ENCODE measurements around the gene SIRPA.

The SIRPA gene

DNA sequence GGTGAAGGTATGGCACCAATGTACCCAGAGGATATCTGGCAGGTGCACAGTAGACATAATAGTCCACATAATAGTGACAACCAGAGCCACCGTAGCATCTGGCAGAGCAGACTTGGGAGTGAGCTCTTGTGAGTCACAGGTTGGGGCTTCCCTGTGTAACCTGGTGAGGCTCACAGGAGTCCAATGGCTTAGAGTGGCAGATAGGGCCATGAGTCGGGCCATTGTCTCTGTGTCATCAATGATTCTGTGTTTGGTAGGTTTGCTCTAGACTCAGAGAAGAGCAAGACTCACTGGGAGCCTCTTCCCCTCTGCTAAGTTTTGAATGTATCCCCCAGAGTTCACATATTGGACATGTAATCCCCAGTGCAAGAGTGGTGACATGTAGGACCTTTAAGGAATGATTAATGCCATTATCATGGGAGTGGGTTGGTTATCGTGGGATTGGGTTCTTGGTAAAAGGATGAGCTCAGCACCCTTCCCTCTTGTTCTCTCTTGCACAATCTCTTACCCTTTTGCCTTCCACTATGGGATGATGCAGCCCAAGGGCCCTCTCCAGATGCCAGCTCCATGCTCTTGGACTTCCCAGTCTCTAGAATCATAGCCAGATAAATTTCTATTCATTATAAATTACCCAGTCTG, 22.6 kb upstream of the SIRPA start:
- Mint-ChIP-seq H3K27ac (ENCODE audit: low read depth) (no peak overlapping the region), H3K4me3 (no peak overlapping the region), H3K9me3 (no peaks in the 10 kb centered on the region), H3K36me3 (ENCODE audit: insufficient read depth) (no peaks in the 10 kb centered on the region), H3K27me3 (peaks cover 44% of the 10 kb centered on the region), H3K4me1 (no peaks in the 10 kb centered on the region)
- no peak for ATAC-seq (replicated peaks; ENCODE audit: extremely low read depth, poor library complexity, severe bottlenecking)
- DNase-seq (ENCODE audit: low spot score in 2 of 2): no peak

DNA sequence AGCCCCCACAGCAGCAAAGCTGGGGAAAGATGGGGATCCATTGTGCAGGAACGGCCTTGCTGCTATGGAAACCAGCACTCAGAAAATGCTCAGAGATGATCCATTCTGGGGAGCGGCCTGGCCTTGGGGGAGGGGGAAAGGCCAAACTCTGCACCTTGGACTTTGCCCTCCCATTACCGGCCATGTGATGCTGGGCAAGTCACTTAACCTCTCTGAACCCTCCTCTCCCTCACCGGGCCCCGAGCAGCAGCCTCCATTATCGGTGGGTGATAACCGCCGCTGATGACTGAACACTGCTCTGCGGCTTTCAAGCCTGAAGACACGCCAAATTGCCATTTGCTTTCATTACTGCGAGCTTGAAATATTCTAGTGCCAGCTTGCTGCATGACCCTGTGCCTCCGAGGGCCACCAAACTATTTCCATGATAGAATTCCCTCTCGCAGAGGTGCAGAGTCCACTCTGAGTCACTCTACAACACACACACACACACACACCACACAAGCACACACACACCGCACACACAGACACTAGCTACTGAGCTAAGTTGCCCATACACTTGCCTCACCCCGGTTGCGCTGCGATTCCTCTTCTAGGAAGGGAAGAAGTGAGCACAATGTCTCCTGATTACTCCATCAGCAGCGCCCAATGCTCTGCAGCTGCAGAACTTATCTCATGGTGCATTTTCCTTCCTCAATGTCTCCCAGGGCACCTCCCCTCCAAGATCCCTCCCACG, 20.6 kb upstream of the SIRPA start:
- no peak overlapping the region for H3K27ac Mint-ChIP-seq (ENCODE audit: low read depth)
- peaks cover 23% of the 10 kb centered on the region for H3K27me3 Mint-ChIP-seq
- no peak overlapping the region for H3K4me3 Mint-ChIP-seq
- H3K9me3 Mint-ChIP-seq: no peaks in the 10 kb centered on the region
- no peaks in the 10 kb centered on the region for H3K4me1 Mint-ChIP-seq
- DNase-seq (ENCODE audit: low spot score in 2 of 2) (no peak), ATAC-seq (replicated peaks; ENCODE audit: extremely low read depth, poor library complexity, severe bottlenecking) (no peak)
- H3K36me3 Mint-ChIP-seq (ENCODE audit: insufficient read depth): no peaks in the 10 kb centered on the region

DNA sequence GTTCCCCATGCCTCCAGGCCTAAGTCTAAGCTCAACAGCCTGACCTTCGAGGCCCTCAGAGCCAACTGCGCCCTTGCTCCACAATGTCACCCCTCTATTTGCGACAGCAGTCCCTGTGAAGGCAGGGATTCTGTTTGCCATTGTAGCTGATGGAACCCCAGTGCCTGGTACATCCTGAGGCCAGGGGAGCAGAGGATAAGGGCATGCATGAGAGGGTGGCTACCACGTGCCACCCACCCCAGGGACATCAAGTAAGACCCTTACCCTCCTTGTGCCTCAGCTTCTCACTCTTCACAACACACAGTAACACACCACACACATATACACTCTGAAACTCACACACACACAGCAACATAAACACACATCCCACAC, 20.0 kb upstream of the SIRPA start:
- no peak for ATAC-seq (replicated peaks; ENCODE audit: extremely low read depth, poor library complexity, severe bottlenecking)
- no peak for DNase-seq (ENCODE audit: low spot score in 2 of 2)
- Mint-ChIP-seq H3K4me1 (no peaks in the 10 kb centered on the region), H3K36me3 (ENCODE audit: insufficient read depth) (no peaks in the 10 kb centered on the region), H3K27ac (ENCODE audit: low read depth) (no peak overlapping the region), H3K4me3 (no peak overlapping the region), H3K27me3 (peaks cover 19% of the 10 kb centered on the region), H3K9me3 (no peaks in the 10 kb centered on the region)

- Mint-ChIP-seq H3K4me3 (no peak overlapping the region), H3K9me3 (no peaks in the 10 kb centered on the region), H3K27ac (ENCODE audit: low read depth) (no peak overlapping the region), H3K4me1 (no peaks in the 10 kb centered on the region), H3K27me3 (peaks cover 19% of the 10 kb centered on the region), H3K36me3 (ENCODE audit: insufficient read depth) (no peaks in the 10 kb centered on the region)
- DNase-seq (ENCODE audit: low spot score in 2 of 2) (no peak), ATAC-seq (replicated peaks; ENCODE audit: extremely low read depth, poor library complexity, severe bottlenecking) (no peak)
These were observed 19.4 kb upstream of the SIRPA start for GRCh38 chr20:1875762-1876161.

DNA sequence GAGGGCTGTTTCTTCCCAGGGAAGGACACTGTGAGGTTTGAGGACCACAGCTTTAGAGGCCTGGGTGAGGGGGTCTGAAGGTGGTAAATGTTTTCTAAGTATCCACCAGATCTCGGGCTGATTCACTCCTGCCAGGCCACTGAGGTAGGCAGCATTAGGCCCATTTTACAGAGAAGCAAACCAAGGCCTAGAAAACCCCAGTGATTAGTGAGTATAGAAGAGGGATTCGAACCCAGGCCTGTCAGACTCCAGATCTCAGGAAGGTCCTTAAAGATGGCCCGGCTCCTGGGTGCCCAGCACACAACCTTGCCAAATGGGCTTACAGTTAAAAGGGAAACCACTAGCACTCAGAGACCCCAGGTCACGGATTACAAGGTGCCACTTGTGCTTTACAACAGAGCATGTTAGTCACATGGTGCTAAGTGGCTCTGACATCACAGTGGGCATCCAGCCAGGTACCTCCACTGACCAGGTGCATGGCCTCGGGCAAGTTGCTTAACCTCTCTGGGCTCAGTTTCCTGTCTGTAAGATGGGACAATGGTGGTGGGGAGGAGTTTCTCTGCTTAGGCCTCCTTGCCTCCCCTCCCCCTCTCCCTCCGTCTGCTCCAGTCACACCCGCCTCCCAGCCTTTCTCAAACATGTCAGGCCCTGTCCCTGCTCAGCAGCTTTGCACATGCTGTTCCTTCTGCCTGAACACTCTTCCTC, 18.8 kb upstream of the SIRPA start:
- Mint-ChIP-seq H3K36me3 (ENCODE audit: insufficient read depth) (no peaks in the 10 kb centered on the region), H3K27me3 (peaks cover 18% of the 10 kb centered on the region), H3K27ac (ENCODE audit: low read depth) (no peak overlapping the region), H3K4me1 (no peaks in the 10 kb centered on the region), H3K9me3 (no peaks in the 10 kb centered on the region), H3K4me3 (no peak overlapping the region)
- DNase-seq (ENCODE audit: low spot score in 2 of 2) (no peak), ATAC-seq (replicated peaks; ENCODE audit: extremely low read depth, poor library complexity, severe bottlenecking) (no peak)

- no peaks in the 10 kb centered on the region for H3K4me1 Mint-ChIP-seq
- no peaks in the 10 kb centered on the region for H3K36me3 Mint-ChIP-seq (ENCODE audit: insufficient read depth)
- H3K27me3 Mint-ChIP-seq: peaks cover 19% of the 10 kb centered on the region
- DNase-seq (ENCODE audit: low spot score in 2 of 2) (no peak), ATAC-seq (replicated peaks; ENCODE audit: extremely low read depth, poor library complexity, severe bottlenecking) (no peak)
- no peak overlapping the region for H3K27ac Mint-ChIP-seq (ENCODE audit: low read depth)
- H3K9me3 Mint-ChIP-seq: no peaks in the 10 kb centered on the region
- no peak overlapping the region for H3K4me3 Mint-ChIP-seq
These were observed 18.1 kb upstream of the SIRPA start for GRCh38 chr20:1876975-1877608.

GRCh38 chr20:1877609-1878200, 17.5 kb upstream of the SIRPA start:
- DNase-seq (ENCODE audit: low spot score in 2 of 2) (no peak), ATAC-seq (replicated peaks; ENCODE audit: extremely low read depth, poor library complexity, severe bottlenecking) (no peak)
- Mint-ChIP-seq H3K9me3 (no peaks in the 10 kb centered on the region), H3K36me3 (ENCODE audit: insufficient read depth) (no peaks in the 10 kb centered on the region), H3K27me3 (peaks cover 21% of the 10 kb centered on the region), H3K4me1 (no peaks in the 10 kb centered on the region), H3K4me3 (no peak overlapping the region), H3K27ac (ENCODE audit: low read depth) (no peak overlapping the region)

GRCh38 chr20:1879369-1879768, 15.8 kb upstream of the SIRPA start:
- ATAC-seq (replicated peaks; ENCODE audit: extremely low read depth, poor library complexity, severe bottlenecking) (no peak), DNase-seq (ENCODE audit: low spot score in 2 of 2) (no peak)
- Mint-ChIP-seq H3K27me3 (peaks cover 28% of the 10 kb centered on the region), H3K27ac (ENCODE audit: low read depth) (no peak overlapping the region), H3K4me1 (no peaks in the 10 kb centered on the region), H3K4me3 (no peak overlapping the region), H3K9me3 (no peaks in the 10 kb centered on the region), H3K36me3 (ENCODE audit: insufficient read depth) (no peaks in the 10 kb centered on the region)

GRCh38 chr20:1879934-1880333, 15.3 kb upstream of the SIRPA start:
- Mint-ChIP-seq H3K9me3 (no peaks in the 10 kb centered on the region), H3K4me3 (no peak overlapping the region), H3K27ac (ENCODE audit: low read depth) (no peak overlapping the region), H3K4me1 (no peaks in the 10 kb centered on the region), H3K27me3 (peaks cover 32% of the 10 kb centered on the region), H3K36me3 (ENCODE audit: insufficient read depth) (no peaks in the 10 kb centered on the region)
- ATAC-seq (replicated peaks; ENCODE audit: extremely low read depth, poor library complexity, severe bottlenecking): no peak
- no peak for DNase-seq (ENCODE audit: low spot score in 2 of 2)

DNA sequence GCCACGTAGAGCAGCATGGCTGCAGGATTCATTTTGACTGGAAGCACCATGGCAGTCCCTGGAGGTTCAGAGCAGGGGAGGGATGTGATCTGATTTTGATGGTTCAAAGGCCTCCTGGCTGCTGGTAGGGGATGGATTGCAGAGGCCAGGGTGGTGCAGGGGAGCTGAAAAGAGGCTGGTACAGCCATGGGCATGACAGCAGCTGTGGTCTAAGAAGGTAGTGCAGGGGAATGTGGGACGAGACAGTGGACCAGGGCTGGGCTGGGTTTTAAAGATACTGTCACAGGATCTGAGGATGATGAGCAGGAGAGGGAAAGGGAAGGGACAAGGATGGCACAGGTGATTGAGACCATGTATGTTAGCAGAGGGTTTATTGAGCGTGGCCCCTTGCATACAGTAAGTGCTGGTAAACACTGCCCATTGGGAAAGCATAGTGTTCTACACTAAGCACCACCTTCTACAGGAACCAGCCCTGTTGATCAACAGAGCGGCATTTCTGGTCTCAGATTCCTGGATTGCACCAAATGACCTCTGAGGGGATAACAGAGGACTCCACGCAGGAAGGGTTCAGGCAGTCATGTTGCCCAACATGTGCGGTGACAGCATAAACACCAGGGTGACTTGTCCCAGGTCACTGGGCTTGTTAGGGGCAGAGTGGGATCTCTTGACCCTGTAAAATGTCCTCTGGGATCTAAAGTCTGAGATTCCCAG, 14.5 kb upstream of the SIRPA start:
- ATAC-seq (replicated peaks; ENCODE audit: extremely low read depth, poor library complexity, severe bottlenecking): no peak
- Mint-ChIP-seq H3K9me3 (no peaks in the 10 kb centered on the region), H3K27me3 (peaks cover 33% of the 10 kb centered on the region)

DNA sequence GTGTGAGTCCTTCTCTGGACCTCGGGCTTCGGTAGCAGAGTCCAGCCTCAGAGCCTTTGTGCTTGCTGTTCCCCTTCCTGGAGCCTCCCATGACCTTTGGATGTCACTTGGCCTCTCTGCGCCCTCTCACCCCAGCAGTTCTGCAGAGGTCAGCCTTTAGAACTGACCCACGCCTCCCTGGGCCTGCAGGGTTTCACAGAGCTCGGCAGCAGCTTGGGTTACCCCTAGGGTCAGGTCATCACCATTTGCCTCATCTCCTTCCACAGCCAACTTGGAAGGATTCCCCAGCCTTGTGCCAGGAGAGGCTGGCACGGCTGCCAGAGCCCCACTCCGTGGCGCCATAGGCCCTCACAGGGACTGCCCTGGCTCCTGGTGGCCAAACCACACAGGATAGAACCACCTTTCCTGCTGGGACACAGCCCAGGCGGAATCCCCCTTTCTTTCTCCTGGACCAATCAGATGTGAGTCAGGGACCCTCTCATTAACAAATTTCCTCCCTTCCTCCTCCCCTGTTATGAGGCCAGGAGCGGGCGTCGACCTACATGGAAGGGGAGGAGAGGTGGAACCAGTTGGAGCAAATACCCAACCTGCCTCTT, 13.9 kb upstream of the SIRPA start:
- no peaks in the 10 kb centered on the region for H3K9me3 Mint-ChIP-seq
- no peak overlapping the region for H3K27ac Mint-ChIP-seq (ENCODE audit: low read depth)
- H3K36me3 Mint-ChIP-seq (ENCODE audit: insufficient read depth): no peaks in the 10 kb centered on the region
- ATAC-seq (replicated peaks; ENCODE audit: extremely low read depth, poor library complexity, severe bottlenecking) (no peak), DNase-seq (ENCODE audit: low spot score in 2 of 2) (no peak)
- H3K27me3 Mint-ChIP-seq: peaks cover 39% of the 10 kb centered on the region
- no peaks in the 10 kb centered on the region for H3K4me1 Mint-ChIP-seq
- no peak overlapping the region for H3K4me3 Mint-ChIP-seq

More for the DNA sequence above, 14.5 kb upstream of the SIRPA start:
- no peak overlapping the region for H3K27ac Mint-ChIP-seq (ENCODE audit: low read depth)
- H3K4me3 Mint-ChIP-seq: no peak overlapping the region
- no peaks in the 10 kb centered on the region for H3K4me1 Mint-ChIP-seq
- DNase-seq (ENCODE audit: low spot score in 2 of 2): no peak
- H3K36me3 Mint-ChIP-seq (ENCODE audit: insufficient read depth): no peaks in the 10 kb centered on the region

DNA sequence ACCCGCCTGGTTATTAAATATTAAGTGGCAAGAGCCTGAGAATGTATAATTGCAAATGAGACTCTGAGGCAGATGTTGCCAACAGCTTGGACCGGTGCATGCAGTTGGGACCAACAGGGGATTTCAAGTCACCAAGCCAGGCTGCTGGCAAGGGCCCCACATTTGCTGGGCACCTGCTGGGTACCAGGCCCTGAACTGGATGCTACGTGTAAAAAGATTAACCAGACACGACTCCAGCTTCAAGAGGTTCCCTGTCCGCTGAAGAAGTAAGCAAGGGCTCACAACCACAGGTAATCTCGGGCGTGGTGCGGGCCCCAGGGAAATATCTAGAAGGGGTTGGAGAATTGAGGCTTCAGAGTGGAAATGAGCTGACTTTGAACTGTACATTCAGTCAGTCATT, 13.2 kb upstream of the SIRPA start:
- DNase-seq (ENCODE audit: low spot score in 2 of 2) (no peak), ATAC-seq (replicated peaks; ENCODE audit: extremely low read depth, poor library complexity, severe bottlenecking) (no peak)
- Mint-ChIP-seq H3K36me3 (ENCODE audit: insufficient read depth) (no peaks in the 10 kb centered on the region), H3K27me3 (peaks cover 46% of the 10 kb centered on the region), H3K4me1 (no peaks in the 10 kb centered on the region), H3K9me3 (no peaks in the 10 kb centered on the region), H3K27ac (ENCODE audit: low read depth) (no peak overlapping the region), H3K4me3 (no peak overlapping the region)

Measured in central memory CD8-positive, alpha-beta T cell (primary cell).